ENCODE results near the gene NLRP13. TPM values are rescaled to one million over a fixed set of nuclear protein-coding genes. Genes with fewer than 3 reads are reported as not detected.

NLRP13 gene
- polyA plus RNA-seq, 3 donors: not detected

DNA sequence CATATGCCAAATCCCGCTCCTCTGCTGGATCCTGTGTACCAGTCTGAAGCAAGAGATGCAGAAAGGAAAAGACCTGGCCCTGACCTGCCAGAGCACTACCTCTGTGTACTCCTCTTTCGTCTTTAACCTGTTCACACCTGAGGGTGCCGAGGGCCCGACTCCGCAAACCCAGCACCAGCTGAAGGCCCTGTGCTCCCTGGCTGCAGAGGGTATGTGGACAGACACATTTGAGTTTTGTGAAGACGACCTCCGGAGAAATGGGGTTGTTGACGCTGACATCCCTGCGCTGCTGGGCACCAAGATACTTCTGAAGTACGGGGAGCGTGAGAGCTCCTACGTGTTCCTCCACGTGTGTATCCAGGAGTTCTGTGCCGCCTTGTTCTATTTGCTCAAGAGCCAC, 73.7 kb downstream of the NLRP13 start:
- Histone ChIP-seq H2AFZ (ENCODE audit: insufficient read depth, low read depth, low read length, poor library complexity, severe bottlenecking) (no peak overlapping the region), H3K79me2 (ENCODE audit: insufficient read depth, low read length) (no peaks in the 10 kb centered on the region), H3K4me3 (replicated peaks in 1 of 3; ENCODE audit: low read depth in 2 of 3, low read length in 3 of 3) (no peak overlapping the region), H3K4me2 (replicated peaks; ENCODE audit: extremely low read depth, low read length, poor library complexity, severe bottlenecking) (no peak overlapping the region), H3K9me3 (replicated peaks in 1 of 2; ENCODE audit: control insufficient read depth in 1 of 2, insufficient read depth in 1 of 2, low read length in 2 of 2) (peaks cover 55 to 82% of the 10 kb centered on the region in 2 donors), H3K4me1 (ENCODE audit: control insufficient read depth in 1 of 2, insufficient read depth in 2 of 2, low read length in 2 of 2) (no peaks in the 10 kb centered on the region), H3K27ac (ENCODE audit: low read depth in 1 of 2, low read length in 2 of 2) (no peak overlapping the region), H3K9ac (ENCODE audit: insufficient read depth, low read length, poor library complexity, severe bottlenecking) (no peak overlapping the region), H3K27me3 (ENCODE audit: control insufficient read depth in 2 of 2, insufficient read depth in 2 of 2, low read length in 2 of 2) (no peaks in the 10 kb centered on the region), H4K20me1 (ENCODE audit: insufficient read depth, low read length) (no peaks in the 10 kb centered on the region), H3K36me3 (replicated peaks in 1 of 2; ENCODE audit: control insufficient read depth in 1 of 2, insufficient read depth in 2 of 2, low read length in 2 of 2) (no peaks in the 10 kb centered on the region)
- intact Hi-C loops (cut with micrococcal nuclease): no loop called here
- peak overlapping the region in 1 of 7 donors; percentile 23 for H3K27ac Mint-ChIP-seq
- DNase-seq: no peak
- peaks cover 0 to 1% (median 0%) of the 10 kb centered on the region in 3 donors for H3K27me3 Mint-ChIP-seq (ENCODE audit: low read depth in 3 of 3)
- no peaks in the 10 kb centered on the region for H3K36me3 Mint-ChIP-seq
- no peaks in the 10 kb centered on the region for H3K4me1 Mint-ChIP-seq
- peaks cover 25 to 75% (median 65%) of the 10 kb centered on the region in 7 donors for H3K9me3 Mint-ChIP-seq
- 95% methylated on average over 11 of the region's 14 CpGs for WGBS (ENCODE audit: insufficient coverage)
- H3K4me3 Mint-ChIP-seq: no peak overlapping the region
- TF ChIP-seq, protein P1, sequence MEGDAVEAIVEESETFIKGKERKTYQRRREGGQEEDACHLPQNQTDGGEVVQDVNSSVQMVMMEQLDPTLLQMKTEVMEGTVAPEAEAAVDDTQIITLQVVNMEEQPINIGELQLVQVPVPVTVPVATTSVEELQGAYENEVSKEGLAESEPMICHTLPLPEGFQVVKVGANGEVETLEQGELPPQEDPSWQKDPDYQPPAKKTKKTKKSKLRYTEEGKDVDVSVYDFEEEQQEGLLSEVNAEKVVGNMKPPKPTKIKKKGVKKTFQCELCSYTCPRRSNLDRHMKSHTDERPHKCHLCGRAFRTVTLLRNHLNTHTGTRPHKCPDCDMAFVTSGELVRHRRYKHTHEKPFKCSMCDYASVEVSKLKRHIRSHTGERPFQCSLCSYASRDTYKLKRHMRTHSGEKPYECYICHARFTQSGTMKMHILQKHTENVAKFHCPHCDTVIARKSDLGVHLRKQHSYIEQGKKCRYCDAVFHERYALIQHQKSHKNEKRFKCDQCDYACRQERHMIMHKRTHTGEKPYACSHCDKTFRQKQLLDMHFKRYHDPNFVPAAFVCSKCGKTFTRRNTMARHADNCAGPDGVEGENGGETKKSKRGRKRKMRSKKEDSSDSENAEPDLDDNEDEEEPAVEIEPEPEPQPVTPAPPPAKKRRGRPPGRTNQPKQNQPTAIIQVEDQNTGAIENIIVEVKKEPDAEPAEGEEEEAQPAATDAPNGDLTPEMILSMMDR (IDR thresholded peaks at IDR 0.05): no peak

- no peaks in the 10 kb centered on the region for H3K27me3 Mint-ChIP-seq (ENCODE audit: low read depth in 3 of 3)
- Histone ChIP-seq H3K36me3 (replicated peaks in 1 of 2; ENCODE audit: control insufficient read depth in 1 of 2, insufficient read depth in 2 of 2, low read length in 2 of 2) (no peaks in the 10 kb centered on the region), H3K27me3 (ENCODE audit: control insufficient read depth in 2 of 2, insufficient read depth in 2 of 2, low read length in 2 of 2) (no peaks in the 10 kb centered on the region), H2AFZ (ENCODE audit: insufficient read depth, low read depth, low read length, poor library complexity, severe bottlenecking) (no peak overlapping the region), H3K79me2 (ENCODE audit: insufficient read depth, low read length) (no peaks in the 10 kb centered on the region), H3K4me3 (replicated peaks in 1 of 3; ENCODE audit: low read depth in 2 of 3, low read length in 3 of 3) (no peak overlapping the region), H3K9me3 (replicated peaks in 1 of 2; ENCODE audit: control insufficient read depth in 1 of 2, insufficient read depth in 1 of 2, low read length in 2 of 2) (peaks cover 58 to 82% of the 10 kb centered on the region in 2 donors), H3K9ac (ENCODE audit: insufficient read depth, low read length, poor library complexity, severe bottlenecking) (no peak overlapping the region), H3K4me1 (ENCODE audit: control insufficient read depth in 1 of 2, insufficient read depth in 2 of 2, low read length in 2 of 2) (no peaks in the 10 kb centered on the region), H3K27ac (ENCODE audit: low read depth in 1 of 2, low read length in 2 of 2) (no peak overlapping the region), H3K4me2 (replicated peaks; ENCODE audit: extremely low read depth, low read length, poor library complexity, severe bottlenecking) (no peak overlapping the region), H4K20me1 (ENCODE audit: insufficient read depth, low read length) (no peaks in the 10 kb centered on the region)
- no peaks in the 10 kb centered on the region for H3K4me1 Mint-ChIP-seq
- H3K36me3 Mint-ChIP-seq: no peaks in the 10 kb centered on the region
- intact Hi-C loops (cut with micrococcal nuclease): no loop called here
- peaks cover 25 to 75% (median 63%) of the 10 kb centered on the region in 7 donors for H3K9me3 Mint-ChIP-seq
- no peak overlapping the region for H3K27ac Mint-ChIP-seq
- no peak overlapping the region for H3K4me3 Mint-ChIP-seq
- WGBS (ENCODE audit: insufficient coverage): 96% methylated on average over 19 of the region's 23 CpGs
- no peak for DNase-seq
- TF ChIP-seq, protein P1 (IDR thresholded peaks at IDR 0.05): no peak
Observed at GRCh38 chr19:55857974-55858373, 74.2 kb downstream of the NLRP13 start.
